Pons (tissue), 1 donor: Measurements from ENCODE around the gene OOSP2.
"Not testable (repeated sequence)": the region's sequence is repeated elsewhere in the genome, so short reads cannot be mapped to it uniquely, and the experiment has no call there.

Source experiments
- DNase-seq: peaks from one replicate; pipeline ENCODE4 v3.0.0-alpha.2; 2016; ENCODE audit warnings: low spot score

OOSP2 gene, protein sequence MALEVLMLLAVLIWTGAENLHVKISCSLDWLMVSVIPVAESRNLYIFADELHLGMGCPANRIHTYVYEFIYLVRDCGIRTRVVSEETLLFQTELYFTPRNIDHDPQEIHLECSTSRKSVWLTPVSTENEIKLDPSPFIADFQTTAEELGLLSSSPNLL

DNA sequence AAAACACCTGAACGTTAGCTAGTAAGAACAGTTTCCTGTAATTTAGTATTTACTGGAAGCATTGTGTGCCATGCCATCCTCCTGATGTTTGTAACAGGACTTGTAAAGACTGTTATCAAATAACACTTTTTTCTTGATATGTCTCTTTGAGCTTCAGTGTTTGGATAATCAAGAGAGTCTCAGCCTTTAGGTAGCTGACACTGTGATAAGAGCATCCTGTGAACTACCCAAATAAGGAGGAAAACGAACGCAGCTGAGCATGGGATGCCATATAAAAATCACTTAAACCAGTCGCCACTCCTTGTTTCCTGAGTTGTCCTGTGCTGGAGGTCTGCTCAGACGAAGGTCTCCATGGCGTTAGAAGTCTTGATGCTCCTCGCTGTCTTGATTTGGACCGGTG is at the start of gene OOSP2:
Gene OOSP2, plus strand, starts transcription at position 301 of the 400 bp plus-strand sequence. Its CDS starts 51 bp downstream, at position 352.
- DNase-seq: no peak

DNA sequence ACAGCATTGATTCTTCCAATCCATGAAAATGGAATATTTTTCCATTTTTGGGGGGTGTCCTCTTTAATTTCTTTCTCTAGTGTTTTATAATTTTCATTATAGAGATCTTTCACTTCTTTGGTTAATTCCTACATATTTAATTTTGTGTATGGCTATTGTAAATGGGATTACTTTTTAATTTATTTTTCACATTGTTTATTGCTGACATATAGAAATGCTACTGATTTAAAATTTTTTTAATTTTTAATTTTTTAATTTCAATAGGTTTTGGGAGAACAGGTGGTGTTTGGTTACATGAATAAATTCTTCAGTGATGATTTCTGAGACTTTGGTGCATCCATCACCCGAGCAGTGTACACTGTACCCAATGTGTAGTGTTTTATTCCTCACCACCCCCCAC is 49.8 kb upstream of the OOSP2 start:
- DNase-seq: no peak

DNA sequence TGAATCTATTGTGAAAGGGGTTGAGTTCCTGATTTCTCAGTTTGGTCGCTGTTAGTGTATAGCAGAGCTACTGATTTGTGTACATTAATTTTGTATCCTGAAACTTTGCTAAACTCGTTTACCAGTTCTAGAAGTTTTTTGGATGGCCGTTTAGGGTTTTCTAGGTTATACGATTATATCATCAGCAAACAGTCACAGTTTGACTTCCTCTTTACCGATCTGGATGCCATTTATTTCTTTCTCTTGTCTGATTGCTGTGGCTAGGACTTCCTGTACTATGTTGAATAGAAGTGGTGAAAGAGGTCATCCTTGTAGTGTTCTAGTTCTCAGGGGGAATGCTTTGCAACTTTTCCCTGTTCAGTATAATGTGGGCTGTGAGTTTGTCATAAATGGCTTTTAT is 47.8 kb upstream of the OOSP2 start:
- DNase-seq: no peak

DNA sequence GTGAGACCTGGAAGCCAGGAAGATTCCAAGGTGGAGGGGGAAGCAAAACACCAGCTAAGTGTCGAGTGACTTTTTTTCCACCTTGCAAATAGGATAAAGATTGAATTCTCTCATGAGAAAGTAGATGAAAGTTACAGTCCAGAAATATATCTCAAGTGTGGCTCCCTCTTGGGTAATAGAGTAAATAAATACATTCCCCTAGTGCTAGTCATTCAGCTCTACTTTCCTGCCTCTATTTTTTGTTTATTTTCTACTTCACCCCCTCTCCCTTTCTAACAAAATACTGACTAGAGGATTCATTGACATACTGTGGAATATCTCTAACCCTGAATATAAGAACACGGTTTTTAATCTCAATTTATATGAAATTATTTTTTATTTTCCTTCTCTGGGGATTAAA is 42.4 kb upstream of the OOSP2 start:
- DNase-seq: no peak

DNA sequence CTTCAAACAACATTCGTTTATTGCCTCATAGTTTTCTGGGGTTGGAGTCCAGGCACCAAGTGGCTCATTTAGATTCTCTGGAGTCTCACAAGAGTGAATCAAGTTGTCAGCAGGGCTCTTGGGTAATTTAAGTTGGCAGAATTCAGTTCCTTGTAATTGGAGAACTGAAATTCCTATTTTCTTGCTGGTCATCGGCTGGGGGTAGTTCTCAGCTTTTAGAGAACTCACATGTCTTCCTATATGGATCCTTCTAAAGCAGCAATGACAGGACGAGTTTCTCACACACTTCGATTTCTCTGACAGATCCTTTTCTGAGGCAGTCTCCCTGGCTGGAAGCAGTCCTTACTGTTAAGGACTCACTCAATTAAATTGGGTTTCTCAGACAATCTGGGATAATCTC is 40.5 kb upstream of the OOSP2 start:
- DNase-seq: no peak

DNA sequence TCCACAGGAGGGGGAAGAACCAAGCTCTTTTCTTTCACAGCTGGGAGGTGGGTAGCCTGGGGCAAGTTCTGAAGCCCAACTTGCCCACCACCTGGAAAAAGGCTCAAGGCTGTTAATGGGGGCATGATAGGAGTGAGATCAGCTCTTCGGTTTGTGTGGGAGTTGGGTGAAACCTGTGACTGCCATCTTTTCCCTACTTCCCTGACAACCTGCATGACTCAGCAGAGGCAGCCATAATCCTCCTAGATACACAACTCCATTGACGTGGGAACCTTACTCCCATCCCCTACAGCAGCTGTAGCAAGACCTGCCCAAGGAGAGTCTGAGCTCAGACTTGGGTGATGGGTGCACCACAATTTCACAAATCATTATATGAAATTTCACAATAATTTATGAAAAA is 36.5 kb upstream of the OOSP2 start:
- DNase-seq: no peak

DNA sequence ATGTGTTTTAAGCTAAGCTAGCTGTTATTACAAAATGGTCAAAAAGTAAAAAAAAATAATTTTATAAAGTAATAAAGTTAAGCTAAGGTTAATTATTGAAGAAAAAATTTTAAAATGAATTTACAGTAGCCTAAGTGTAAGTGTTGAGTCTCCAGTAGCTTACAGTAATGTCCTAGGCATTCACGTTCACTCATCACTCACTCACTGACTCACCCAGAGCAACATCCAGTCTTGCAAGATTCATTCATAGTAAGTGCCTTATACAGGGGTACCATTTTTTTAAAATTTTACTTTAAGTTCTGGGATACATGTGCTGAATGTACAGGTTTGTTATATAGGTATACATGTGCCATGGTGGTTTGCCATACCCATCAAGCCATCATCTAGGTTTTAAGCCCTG is 34.8 kb upstream of the OOSP2 start:
- DNase-seq: no peak

DNA sequence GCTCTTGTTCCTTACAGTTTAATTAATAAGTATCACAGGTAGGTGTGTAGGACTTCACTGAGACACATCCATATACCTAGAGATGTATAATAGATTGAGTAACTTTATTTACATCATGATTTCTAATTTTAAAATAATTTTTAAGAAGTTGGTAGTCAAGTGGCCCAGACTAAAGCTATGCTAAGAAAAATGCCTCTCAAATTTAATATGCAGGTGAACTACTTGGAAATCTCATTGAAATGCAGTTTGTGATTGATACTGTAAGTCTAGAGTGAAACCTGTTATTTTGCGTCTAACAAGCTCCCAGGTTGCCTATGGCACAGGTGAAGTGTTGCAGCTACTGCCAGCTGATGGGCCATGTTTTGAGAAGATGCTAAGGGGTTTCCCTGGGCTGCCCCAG is 23.3 kb upstream of the OOSP2 start, which contains the start of gene OOSP4B:
Gene OOSP4B, plus strand, starts transcription at position 301 of the 400 bp plus-strand sequence.
- no peak for DNase-seq

DNA sequence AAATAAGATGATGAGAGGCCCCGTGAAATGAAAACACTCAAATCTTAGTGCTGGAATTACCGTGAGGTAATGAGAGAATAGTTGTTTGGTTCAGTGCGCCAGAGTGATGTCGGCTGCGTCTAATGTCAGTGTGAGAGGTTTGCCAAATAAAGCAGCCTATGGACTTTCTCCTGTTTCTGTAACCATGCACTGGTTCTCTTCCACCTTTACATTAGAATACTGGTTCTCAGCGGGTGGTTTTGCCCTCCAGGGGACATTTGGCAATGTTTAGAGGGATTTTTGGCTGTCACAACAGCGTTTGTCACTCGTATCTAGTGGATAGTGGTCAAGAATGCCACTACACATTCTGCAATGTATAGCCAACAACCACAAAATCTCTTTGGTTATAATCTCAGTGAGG is 22.2 kb upstream of the OOSP2 start:
- no peak for DNase-seq

DNA sequence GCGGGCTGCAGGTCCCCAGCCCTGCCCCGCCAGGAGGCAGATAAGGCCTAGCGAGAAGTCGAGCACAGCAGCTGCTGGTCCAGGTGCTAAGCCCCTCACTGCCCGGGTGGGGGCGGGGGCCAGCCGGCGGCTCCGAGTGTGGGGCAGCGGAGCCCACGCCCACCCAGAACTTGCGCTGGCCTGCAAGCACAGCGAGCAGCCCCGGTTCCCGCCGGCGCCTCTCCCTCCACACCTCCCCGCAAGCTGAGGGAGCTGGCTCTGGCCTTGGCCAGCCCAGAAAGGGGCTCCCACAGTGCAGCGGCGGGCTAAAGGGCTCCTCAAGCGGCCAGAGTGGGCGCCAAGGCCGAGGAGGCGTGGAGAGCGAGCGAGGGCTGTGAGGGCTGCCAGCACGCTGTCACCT is 19.8 kb upstream of the OOSP2 start:
- DNase-seq: not testable (repeated sequence)

DNA sequence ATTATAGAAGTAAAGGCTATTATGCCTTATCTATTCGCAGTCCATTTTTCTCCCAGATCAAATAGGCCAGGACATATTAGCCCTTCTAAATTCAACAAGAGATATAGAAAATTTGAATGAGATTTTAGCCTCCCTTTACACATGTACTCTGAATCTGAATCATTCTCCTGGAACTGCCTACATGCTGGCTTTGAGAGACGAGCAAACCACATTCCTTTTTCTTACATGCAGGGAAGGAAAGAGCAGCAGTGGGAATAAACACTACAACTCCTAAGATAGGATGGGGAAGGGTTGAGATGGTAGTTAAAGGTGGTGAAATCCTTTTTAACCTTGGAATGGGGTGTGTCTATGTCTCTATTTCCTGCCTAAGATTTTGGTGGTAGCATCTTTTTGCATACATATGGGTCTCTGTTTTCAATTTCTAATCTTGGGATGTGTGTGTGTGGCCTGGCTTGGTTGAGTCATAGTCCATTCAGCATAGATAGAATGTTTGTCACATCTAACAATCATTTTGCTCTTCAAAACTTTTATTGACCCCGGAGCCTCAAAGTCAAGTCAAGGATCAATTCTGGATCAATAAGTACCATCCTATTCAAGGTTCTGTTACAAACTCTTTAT is 11.1 kb upstream of the OOSP2 start:
- no peak for DNase-seq

DNA sequence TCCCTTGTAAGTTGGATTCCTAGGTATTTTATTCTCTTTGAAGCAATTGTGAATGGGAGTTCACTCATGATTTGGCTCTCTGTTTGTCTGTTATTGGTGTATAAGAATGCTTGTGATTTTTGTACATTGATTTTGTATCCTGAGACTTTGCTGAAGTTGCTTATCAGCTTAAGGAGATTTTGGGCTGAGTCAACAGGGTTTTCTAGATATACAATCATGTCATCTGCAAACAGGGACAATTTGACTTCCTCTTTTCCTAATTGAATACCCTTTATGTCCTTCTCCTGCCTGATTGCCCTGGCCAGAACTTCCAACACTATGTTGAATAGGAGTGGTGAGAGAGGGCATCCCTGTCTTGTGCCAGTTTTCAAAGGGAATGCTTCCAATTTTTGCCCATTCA is 10.2 kb downstream of the OOSP2 start:
- DNase-seq: not testable (repeated sequence)

DNA sequence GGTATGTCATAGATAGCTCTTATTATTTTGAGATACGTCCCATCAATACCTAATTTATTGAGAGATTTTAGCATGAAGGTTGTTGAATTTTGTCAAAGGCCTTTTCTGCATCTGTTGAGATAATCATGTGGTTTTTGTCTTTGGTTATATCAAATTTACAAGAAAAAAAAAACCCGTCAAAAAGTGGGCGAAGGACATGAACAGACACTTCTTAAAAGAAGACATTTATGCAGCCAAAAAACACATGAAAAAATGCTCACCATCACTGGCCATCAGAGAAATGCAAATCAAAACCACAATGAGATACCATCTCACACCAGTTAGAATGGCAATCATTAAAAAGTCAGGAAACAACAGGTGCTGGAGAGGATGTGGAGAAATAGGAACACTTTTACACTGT is 10.6 kb downstream of the OOSP2 start:
- not testable (repeated sequence) for DNase-seq

DNA sequence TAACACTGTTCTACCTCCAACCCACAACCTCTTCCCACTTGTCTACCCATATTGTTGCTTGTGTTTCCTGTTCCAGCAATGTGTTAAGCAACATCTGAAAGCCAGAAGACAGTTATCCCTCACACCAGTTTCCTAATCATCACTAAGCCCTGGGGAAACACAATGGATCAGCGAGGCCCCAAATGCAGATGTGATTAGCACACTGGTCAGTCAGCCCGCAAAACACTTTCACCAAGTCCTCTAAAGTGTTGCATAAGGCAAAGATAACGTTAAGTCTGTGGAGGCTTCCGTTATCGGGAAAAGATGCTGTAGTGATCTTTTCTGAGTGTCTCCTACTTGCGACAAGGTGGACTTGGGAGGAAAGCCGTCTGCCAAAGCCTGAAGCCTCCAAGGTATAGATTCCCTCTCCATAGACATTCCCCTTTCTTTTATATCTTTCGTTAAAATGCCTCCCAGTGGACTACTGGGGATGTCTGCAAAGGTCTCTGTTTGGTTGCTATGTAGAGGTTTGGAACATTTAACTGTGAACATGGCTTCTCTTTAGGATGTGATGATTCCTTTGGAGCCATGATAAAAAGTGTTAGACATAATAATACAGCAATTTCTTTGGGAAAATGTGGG is 16.2 kb downstream of the OOSP2 start, which contains the start of gene MS4A3:
Gene MS4A3, plus strand, starts transcription at position 317 of the 621 bp plus-strand sequence. CDS start 4,496 bp downstream, outside the sequence.
- no peak for DNase-seq

DNA sequence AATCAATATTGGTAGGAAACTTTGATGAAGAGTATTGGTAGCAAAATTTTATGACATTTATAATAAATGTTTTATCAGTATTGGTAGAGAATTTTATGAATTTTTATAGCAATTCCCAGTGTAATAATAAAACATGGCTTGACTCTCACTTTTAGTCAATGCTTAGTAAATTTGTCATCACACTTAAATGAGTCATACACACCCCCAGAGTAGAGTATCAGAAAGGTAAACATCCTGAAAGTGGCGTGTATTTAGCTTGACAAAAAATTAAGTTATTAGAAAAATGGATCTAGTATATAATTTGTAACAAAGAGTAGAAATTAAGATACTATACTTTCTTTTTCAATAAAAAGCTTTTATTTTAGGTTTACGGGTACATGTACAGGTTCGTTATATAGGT is 18.8 kb downstream of the OOSP2 start:
- no peak for DNase-seq

DNA sequence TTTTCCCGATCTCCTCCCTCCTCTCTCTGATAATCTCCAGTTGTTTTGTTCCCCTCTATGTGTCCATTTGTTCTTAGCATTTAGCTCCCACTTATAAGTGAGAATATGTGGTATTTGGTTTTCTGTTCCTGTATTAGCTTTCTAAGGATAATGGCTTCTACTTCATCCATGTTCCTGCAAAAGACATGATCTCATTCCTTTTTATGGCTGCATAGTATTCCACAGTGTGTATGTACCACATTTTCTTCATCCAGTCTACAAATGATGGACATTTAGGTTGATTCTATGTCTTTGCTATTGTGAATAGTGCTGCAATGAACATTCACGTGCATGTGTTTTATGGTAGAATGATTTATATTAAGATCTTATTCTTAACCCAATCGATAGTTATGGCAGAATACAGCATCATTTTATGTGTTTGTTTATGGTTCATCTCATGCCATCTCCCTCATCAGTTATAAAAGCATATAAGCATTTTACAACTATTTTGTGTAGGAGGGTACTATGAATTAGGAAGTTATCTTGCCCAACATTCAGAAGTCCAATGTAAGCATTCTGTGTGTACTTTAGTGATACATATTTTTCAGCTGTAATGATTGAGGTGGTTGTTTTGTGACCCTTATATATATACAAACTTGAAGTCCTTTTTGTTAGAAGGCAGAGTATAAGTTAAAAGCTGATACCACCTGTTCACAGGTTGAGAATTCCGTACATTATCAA is 19.5 kb downstream of the OOSP2 start:
- no peak for DNase-seq

DNA sequence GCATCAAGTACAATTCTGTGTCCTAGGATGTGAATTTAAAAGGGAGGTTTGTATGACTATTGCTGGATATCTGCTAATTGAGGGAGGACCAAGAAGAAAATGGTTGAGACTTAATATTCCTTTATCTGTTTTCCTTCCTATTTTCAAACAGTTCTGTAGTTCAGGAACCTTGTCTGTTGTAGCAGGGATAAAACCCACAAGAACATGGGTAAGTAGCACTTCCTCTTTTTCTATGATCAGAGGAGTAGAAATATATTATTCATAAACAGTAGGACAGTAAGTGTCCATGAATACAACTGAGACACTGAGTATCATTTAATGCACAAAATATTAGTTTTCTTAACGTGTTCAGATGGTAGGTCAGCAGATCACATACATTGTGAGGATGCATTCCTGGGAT is 23.9 kb downstream of the OOSP2 start:
- no peak for DNase-seq

DNA sequence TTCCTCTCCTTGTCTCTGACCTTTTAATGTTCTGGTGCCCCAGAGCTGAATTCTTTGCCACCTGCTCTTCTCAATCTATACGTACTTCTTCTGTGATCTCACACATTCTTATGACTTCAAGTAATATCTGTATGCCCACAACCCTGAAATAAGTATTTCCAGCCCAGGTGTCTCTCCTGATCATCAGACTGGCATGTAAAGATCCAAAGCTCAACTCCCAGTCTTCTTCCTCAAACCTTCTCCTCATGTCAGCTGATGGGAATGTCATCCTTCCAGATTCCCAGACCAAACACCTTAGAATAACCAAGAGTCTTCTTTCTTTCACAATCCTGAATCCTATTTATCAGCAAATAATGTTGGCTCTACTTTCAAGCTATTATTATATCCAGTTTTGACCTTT is 25.6 kb downstream of the OOSP2 start:
- no peak for DNase-seq

DNA sequence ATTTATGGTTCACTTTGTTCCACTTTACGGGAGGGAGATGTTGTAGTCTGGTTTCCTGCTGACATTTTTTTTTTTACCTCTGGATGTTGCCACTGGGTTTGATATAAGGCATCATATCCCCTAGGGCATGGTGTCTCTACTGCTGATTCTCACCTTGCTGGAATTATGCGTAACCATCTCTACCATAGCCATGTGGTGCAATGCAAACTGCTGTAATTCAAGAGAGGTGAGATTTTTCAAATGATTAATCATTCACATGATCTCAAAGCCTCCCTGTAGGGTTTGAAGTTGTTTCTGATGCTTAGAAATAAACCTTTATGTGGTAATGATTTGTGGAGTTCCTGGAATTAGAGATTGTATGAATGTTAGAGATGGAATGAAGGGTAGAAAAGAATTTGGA is 29.2 kb downstream of the OOSP2 start:
- no peak for DNase-seq

DNA sequence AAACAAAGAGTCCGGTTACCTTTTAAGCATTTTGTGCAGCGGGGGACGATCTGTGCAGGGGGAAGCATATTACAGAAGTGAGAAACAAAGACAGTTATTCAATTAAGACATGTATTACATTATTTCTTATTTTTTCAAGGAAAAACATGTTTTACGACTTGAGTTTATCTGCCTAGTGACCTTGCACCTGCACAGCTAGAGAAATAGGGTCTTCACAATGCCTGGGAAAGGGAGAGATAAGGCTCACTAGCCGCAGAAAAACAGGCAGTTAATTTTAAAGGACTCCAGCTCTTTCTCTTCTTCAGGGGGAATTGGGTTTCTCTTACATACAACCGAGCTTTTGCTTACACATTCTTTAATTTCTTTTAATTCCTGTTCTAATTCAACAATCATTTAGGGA is 31.4 kb downstream of the OOSP2 start:
- not testable (repeated sequence) for DNase-seq

DNA sequence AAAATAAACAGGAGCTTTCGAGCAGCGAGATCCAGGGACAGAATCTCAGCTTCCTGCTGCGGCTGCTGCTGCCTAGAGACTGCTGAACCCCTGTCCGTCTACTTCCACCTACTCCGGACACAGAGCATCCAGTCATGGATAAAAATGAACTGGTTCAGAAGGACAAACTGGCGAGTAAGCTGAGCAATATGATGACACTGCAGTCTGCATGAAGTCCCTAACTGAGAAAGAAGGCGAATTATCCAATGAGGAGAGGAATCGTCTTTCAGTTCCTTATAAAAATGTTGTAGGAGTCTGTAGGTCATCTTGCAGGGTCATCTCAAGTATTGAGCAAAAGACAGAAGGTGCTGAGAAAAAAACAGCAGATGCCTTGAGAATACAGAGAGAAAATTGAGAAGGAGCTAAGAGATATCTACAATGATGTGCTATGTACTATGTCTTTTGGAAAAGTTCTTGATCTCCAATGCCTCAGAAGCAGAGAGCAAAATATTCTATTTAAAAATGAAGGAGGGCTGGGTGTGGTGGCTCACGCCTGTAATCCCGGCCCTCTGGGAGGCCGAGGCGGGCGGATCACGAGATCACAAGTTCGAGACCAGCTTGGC is 37.1 kb downstream of the OOSP2 start:
- no peak for DNase-seq

DNA sequence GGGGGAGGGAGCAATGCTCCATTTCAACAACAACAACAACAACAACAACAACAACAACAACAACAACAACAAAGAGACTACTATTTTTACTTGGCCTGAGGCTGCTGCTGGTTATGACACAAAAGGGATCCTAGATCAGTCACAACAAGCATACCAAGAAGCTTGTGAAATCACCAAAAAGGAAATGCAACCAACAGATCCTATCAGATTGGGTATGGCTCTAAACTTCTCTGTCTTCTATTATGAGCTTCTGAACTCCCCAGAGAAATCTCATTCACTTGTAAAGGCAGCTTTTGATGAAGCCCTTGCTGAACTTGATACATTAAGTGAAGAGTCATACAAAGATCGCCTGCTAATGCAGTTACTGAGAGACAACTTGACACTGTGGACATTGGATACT is 37.8 kb downstream of the OOSP2 start:
- no peak for DNase-seq

DNA sequence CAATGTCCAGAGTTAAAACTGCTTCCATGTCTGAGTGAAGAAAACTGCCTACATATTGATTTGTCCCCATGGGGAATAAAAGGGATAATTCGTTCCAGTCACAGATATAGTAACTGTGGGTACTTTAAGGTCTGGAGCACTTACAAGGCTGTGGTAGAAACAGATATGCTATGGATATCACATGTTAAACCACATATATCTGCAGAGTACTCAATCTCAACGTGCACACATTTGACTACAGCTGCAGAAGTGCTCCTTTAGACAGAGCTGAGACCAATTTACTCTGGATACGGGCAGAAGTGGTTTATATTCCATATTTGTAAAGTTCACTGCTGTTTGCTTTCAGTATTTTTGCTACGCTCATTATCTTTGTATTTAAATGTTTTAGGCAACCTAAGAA is 38.5 kb downstream of the OOSP2 start:
- no peak for DNase-seq
